A549 (cell line): ENCODE data around the gene HRH3. TPM values are rescaled to one million over a fixed set of nuclear protein-coding genes. Genes with fewer than 3 reads are reported as not detected.
A peak's percentile ranks its signal among the peaks of the same experiment; 100 is the strongest.

ENCODE experiments used
- ATAC-seq, 2 experiments: fragments of 200-7000 bp in 1 of 2; fragments of >200 bp in 1 of 2; cut with Nextera tagmentation in 1 of 2; cut with Tn5 transposase in 1 of 2; 3 replicates each; pipeline versions ENCODE4 v1.8.0 to v1.9.1; 2018 to 2020; ENCODE audit warnings: mild to moderate bottlenecking in 1 of 2, moderate library complexity in 1 of 2
- CTCF ChIA-PET: fragments of 300-600 bp; sonication (Branson Sonifier 250); formaldehyde crosslinking; extraction: SDS; loops from one replicate; lab custom pipeline; 2021; ENCODE audit warnings: antibody characterized with exemption, inconsistent platforms; lab: Yijun Ruan, JAX
- POLR2A ChIA-PET: fragments of 350-600 bp; formaldehyde crosslinking; extraction: SDS; loops from one replicate; lab custom pipeline; 2021; ENCODE audit warnings: antibody characterized with exemption, inconsistent platforms; lab: Yijun Ruan, JAX
- DNase-seq, 2 experiments: peaks; one replicate each; pipeline versions ENCODE4 v3.0.0 to v3.0.0-alpha.2; 2011 to 2016; ENCODE audit warnings: low read depth in 1 of 2, low spot score in 1 of 2
- FAIRE-seq: peaks from 2 replicates; lab custom pipeline; 2011; peaks lifted over from hg19 to GRCh38; lab: Jason Lieb, UNC
- H3K27ac ChIP-seq, 2 experiments: fragments of >200 bp; sonication (Bioruptor Twin); formaldehyde crosslinking; 3 replicates each; pipeline ENCODE4 v1.5.1; 2016 to 2017
- H3K4me1 ChIP-seq: fragments of >200 bp; sonication (Bioruptor Twin); formaldehyde crosslinking; 3 replicates; pipeline ENCODE4 v1.6.1; 2016
- H3K4me2 ChIP-seq: fragments of >200 bp; sonication (Bioruptor Twin); formaldehyde crosslinking; 3 replicates; pipeline ENCODE4 v1.6.1; 2016
- H3K4me3 ChIP-seq: fragments of >200 bp; sonication (Bioruptor Twin); formaldehyde crosslinking; 3 replicates; pipeline ENCODE4 v1.5.1; 2016
- H3K9me3 ChIP-seq: fragments of >200 bp; sonication (Bioruptor Twin); formaldehyde crosslinking; 3 replicates; pipeline ENCODE4 v1.6.1; 2016
- BCL3 ChIP-seq: fragments of >200 bp; sonication (Bioruptor Twin); formaldehyde crosslinking; IDR thresholded peaks from 3 replicates; pipeline ENCODE4 v1.6.1; 2016
- CBX8 ChIP-seq: fragments of 200-600 bp; sonication (generic); IDR thresholded peaks from 2 replicates; pipeline ENCODE4 v1.6.1; 2016
- CTCF ChIP-seq: fragments of >200 bp; sonication (Bioruptor Twin); formaldehyde crosslinking; IDR thresholded peaks from 3 replicates; pipeline ENCODE4 v1.5.1; 2016
- GATA3 ChIP-seq: IDR thresholded peaks from 2 replicates; pipeline ENCODE4 v1.6.1; 2012; ENCODE audit warnings: borderline replicate concordance
- HMGXB4 ChIP-seq: fragments of 250-450 bp; sonication (Bioruptor Pico); IDR thresholded peaks from 2 replicates; pipeline ENCODE4 v1.5.0; 2021; ENCODE audit warnings: mild to moderate bottlenecking, moderate library complexity, borderline replicate concordance
- JUNB ChIP-seq: fragments of >200 bp; sonication (Bioruptor Twin); formaldehyde crosslinking; IDR thresholded peaks from 2 replicates; pipeline ENCODE4 v1.6.1; 2016
- KDM1A ChIP-seq: fragments of 200-600 bp; sonication (generic); IDR thresholded peaks from 2 replicates; pipeline ENCODE4 v1.6.1; 2016; ENCODE audit warnings: low read depth, mild to moderate bottlenecking
- KDM5A ChIP-seq: fragments of 200-600 bp; sonication (generic); IDR thresholded peaks from 2 replicates; pipeline ENCODE4 v1.6.1; 2016; ENCODE audit warnings: antibody characterized with exemption, mild to moderate bottlenecking
- MAZ ChIP-seq: fragments of 150-350 bp; IDR thresholded peaks from 2 replicates; pipeline ENCODE4 v1.6.1; 2014; ENCODE audit warnings: antibody characterized with exemption, low read depth, low read length, borderline replicate concordance
- PHF8 ChIP-seq: fragments of 200-600 bp; sonication (generic); IDR thresholded peaks from 2 replicates; pipeline ENCODE4 v1.6.1; 2016; ENCODE audit warnings: low read depth, mild to moderate bottlenecking, antibody characterized with exemption, moderate library complexity, borderline replicate concordance
- POLR2A ChIP-seq: IDR thresholded peaks from 2 replicates; pipeline ENCODE4 v1.6.1; 2012; ENCODE audit warnings: mild to moderate bottlenecking, low read length
- POLR2AphosphoS2 ChIP-seq: conservative IDR thresholded peaks from 2 replicates; pipeline ENCODE4 v1.6.1; 2012; ENCODE audit warnings: low read length, improper control_type of control experiment, inconsistent platforms
- RARB ChIP-seq: fragments of 250-450 bp; sonication (Bioruptor Pico); IDR thresholded peaks from 2 replicates; pipeline ENCODE4 v1.8.0; 2021; ENCODE audit warnings: mild to moderate bottlenecking, moderate library complexity
- REST ChIP-seq: fragments of 200-600 bp; sonication (generic); IDR thresholded peaks from 2 replicates; pipeline ENCODE4 v1.6.1; 2016; ENCODE audit warnings: antibody characterized with exemption, mild to moderate bottlenecking, moderate library complexity
- SMC3 ChIP-seq: fragments of >200 bp; sonication (Bioruptor Twin); formaldehyde crosslinking; IDR thresholded peaks from 3 replicates; pipeline ENCODE4 v1.6.1; 2018; ENCODE audit warnings: inconsistent platforms
- ZFP36 ChIP-seq: fragments of 450-650 bp; IDR thresholded peaks from 2 replicates; pipeline ENCODE4 v1.6.1; 2014; ENCODE audit warnings: borderline replicate concordance; ENCODE audit not compliant: partially characterized antibody
- WGBS: methylation state at CpG from one replicate; pipeline ENCODE4 v1.1.6; 2017; ENCODE audit errors: missing lambda C conversion rate; 5-methylcytosine and 5-hydroxymethylcytosine counted together
- polyA plus RNA-seq, 4 experiments: library from polyadenylated mRNA; depleted of rRNA in 3 of 4; stranded (reverse); fragments of >200 nt; fragmentation: RNase III in 1 of 4; extraction: RNeasy Plus Mini Kit Qiagen cat#74134 plus additional on column Dnase treatment in 1 of 4; gene quantifications; 2 replicates in 3 of 4; 3 replicates in 1 of 4; pipeline ENCODE4 v1.2.3, GENCODE V29; 2011 to 2017

HRH3 gene
- polyA plus RNA-seq, 2 of the 4 experiments (the other 2 are of a cell fraction): not detected

- no peak for TF ChIP-seq KDM5A
- no peak for TF ChIP-seq KDM1A
- no peak for TF ChIP-seq HMGXB4 (CRISPR knock-in tag)
- no peak for TF ChIP-seq CTCF
- TF ChIP-seq SMC3: no peak
- TF ChIP-seq PHF8: no peak
Observed at GRCh38 chr20:62229667-62230066, 9.6 kb upstream of the HRH3 start (continued).

GRCh38 chr20:62228982-62229545 lies 9.0 kb upstream of the HRH3 start:
- DNase-seq (no peak), ATAC-seq (no peak), FAIRE-seq (no peak)
- 49% methylated on average over 7 of the region's 7 CpGs for WGBS
- Histone ChIP-seq H3K9me3 (no peaks in the 10 kb centered on the region), H3K4me2 (no peak overlapping the region), H3K4me3 (no peak overlapping the region), H3K4me1 (no peaks in the 10 kb centered on the region), H3K27ac (no peak overlapping the region)
- ChIA-PET POLR2A (no interaction called here), CTCF (no interaction called here)
- TF ChIP-seq KDM5A (no peak), POLR2AphosphoS2 (no peak), KDM1A (no peak), JUNB (no peak)

- H3K4me2 ChIP-seq: no peak overlapping the region
- no peak for FAIRE-seq
- 45% methylated on average over 35 of the region's 37 CpGs for WGBS
Observed at GRCh38 chr20:62227977-62228958, 8.2 kb upstream of the HRH3 start.

GRCh38 chr20:62227591-62227976 lies 7.5 kb upstream of the HRH3 start:
- DNase-seq: no peak
- POLR2A ChIA-PET: no interaction called here
- ATAC-seq: peak; percentile 12 to 21; a peak in 4 of 6 replicates
- TF ChIP-seq REST (no peak), HMGXB4 (CRISPR knock-in tag) (no peak), POLR2AphosphoS2 (no peak), BCL3 (no peak), GATA3 (no peak), CBX8 (no peak), RARB (CRISPR knock-in tag) (no peak), MAZ (no peak)

More at GRCh38 chr20:62227977-62228958, 8.2 kb upstream of the HRH3 start:
- POLR2A ChIA-PET: no interaction called here
- H3K27ac ChIP-seq: no peak overlapping the region
- no peak for TF ChIP-seq POLR2A
- peak; percentile 15 for TF ChIP-seq ZFP36
- CTCF ChIA-PET: interaction anchor here (0.6 kb wide), 1 partner anchor 18 kb away, joined by 3 read pairs; no protein-coding TSS in a partner anchor
- ATAC-seq (peak; percentile 39 to 65), DNase-seq (no peak)
- no peaks in the 10 kb centered on the region for H3K9me3 ChIP-seq
- H3K4me1 ChIP-seq: no peaks in the 10 kb centered on the region
- H3K4me3 ChIP-seq: no peak overlapping the region

More at GRCh38 chr20:62227591-62227976, 7.5 kb upstream of the HRH3 start:
- no peak overlapping the region for H3K27ac ChIP-seq
- CTCF ChIA-PET: interaction anchor here (2.1 kb wide), 1 partner anchor 8 kb away, joined by 6 read pairs; no protein-coding TSS in a partner anchor
- H3K4me1 ChIP-seq: no peaks in the 10 kb centered on the region
- 63% methylated on average over 4 of the region's 10 CpGs for whole genome bisulfite sequencing
- no peak for FAIRE-seq
- H3K9me3 ChIP-seq: no peaks in the 10 kb centered on the region
- no peak overlapping the region for H3K4me3 ChIP-seq
- no peak overlapping the region for H3K4me2 ChIP-seq
